AG20443 (cell line): Measurements from ENCODE around the gene PZP.

Source experiments
- DNase-seq: peaks from one replicate; pipeline ENCODE4 v3.0.0; 2012; ENCODE audit warnings: low spot score, mixed read lengths

PZP gene

GRCh38 chr12:9103050-9103849 lies 104.9 kb downstream of the PZP start:
- DNase-seq = no peak

- no peak for DNase-seq
These were observed 107.0 kb downstream of the PZP start for GRCh38 chr12:9101018-9101687.

GRCh38 chr12:9099552-9100190 lies 108.5 kb downstream of the PZP start:
- DNase-seq = no peak
